ENCODE measurements around the gene MYO1H. TPM values are rescaled to one million over a fixed set of nuclear protein-coding genes. Genes with fewer than 3 reads are reported as not detected.
A peak's percentile ranks its signal among the peaks of the same experiment; 100 is the strongest.
"Not testable (repeated sequence)": the region's sequence is repeated elsewhere in the genome, so short reads cannot be mapped to it uniquely, and the experiment has no call there.

MYO1H gene
- total RNA-seq = not detected
- 0.15 to 0.23 reads per million in 2 donors for total RNA-seq

GRCh38 chr12:109347589-109347988, at the start of gene MYO1H:
TSS of gene MYO1H (plus strand) at chr12:109347900. CDS start at chr12:109347961, 61 bp downstream.
- Mint-ChIP-seq H3K36me3 (ENCODE audit: low read depth) (no peaks in the 10 kb centered on the region), H3K27me3 (peaks cover 22% of the 10 kb centered on the region)
- DNase-seq = no peak

GRCh38 chr12:109299849-109300248, 47.9 kb upstream of the MYO1H start:
- ATAC-seq (no peak), DNase-seq (no peak)
- Mint-ChIP-seq H3K4me1 (no peaks in the 10 kb centered on the region), H3K27me3 (peaks cover 58% of the 10 kb centered on the region), H3K36me3 (ENCODE audit: low read depth) (peaks cover 3% of the 10 kb centered on the region), H3K4me3 (no peak overlapping the region), H3K27ac (no peak overlapping the region)
- no peaks in the 10 kb centered on the region for H3K9me3 ChIP-seq (ENCODE audit: control insufficient read depth, low read length, poor library complexity, severe bottlenecking)

More at GRCh38 chr12:109347589-109347988, at the start of gene MYO1H:
- ATAC-seq = no peak
- H3K9me3 ChIP-seq (ENCODE audit: control insufficient read depth, low read length, poor library complexity, severe bottlenecking) = no peaks in the 10 kb centered on the region
- H3K27ac Mint-ChIP-seq = no peak within 1 kb of the TSS
- no peak within 1 kb of the TSS for H3K4me3 Mint-ChIP-seq
- no peaks in the 10 kb centered on the region for H3K4me1 Mint-ChIP-seq

GRCh38 chr12:109301643-109302168, 46.0 kb upstream of the MYO1H start:
- ATAC-seq (no peak), DNase-seq (no peak)
- Mint-ChIP-seq H3K4me1 (no peaks in the 10 kb centered on the region), H3K27ac (no peak overlapping the region), H3K4me3 (no peak overlapping the region), H3K36me3 (ENCODE audit: low read depth) (peaks cover 2% of the 10 kb centered on the region), H3K27me3 (peaks cover 60% of the 10 kb centered on the region)
- no peaks in the 10 kb centered on the region for H3K9me3 ChIP-seq (ENCODE audit: control insufficient read depth, low read length, poor library complexity, severe bottlenecking)

- no peaks in the 10 kb centered on the region for H3K4me1 Mint-ChIP-seq
- no peak overlapping the region for H3K27ac Mint-ChIP-seq
- no peak overlapping the region for H3K4me3 Mint-ChIP-seq
- no peaks in the 10 kb centered on the region for H3K9me3 ChIP-seq (ENCODE audit: control insufficient read depth, low read length, poor library complexity, severe bottlenecking)
- peaks cover 2% of the 10 kb centered on the region for H3K36me3 Mint-ChIP-seq (ENCODE audit: low read depth)
- H3K27me3 Mint-ChIP-seq = peaks cover 66% of the 10 kb centered on the region
- DNase-seq (no peak), ATAC-seq (no peak)
Observed at GRCh38 chr12:109302358-109302757, 45.3 kb upstream of the MYO1H start.

GRCh38 chr12:109302770-109303169, 44.9 kb upstream of the MYO1H start:
- peaks cover 4% of the 10 kb centered on the region for H3K36me3 Mint-ChIP-seq (ENCODE audit: low read depth)
- H3K9me3 ChIP-seq (ENCODE audit: control insufficient read depth, low read length, poor library complexity, severe bottlenecking) = no peaks in the 10 kb centered on the region
- peaks cover 70% of the 10 kb centered on the region for H3K27me3 Mint-ChIP-seq
- ATAC-seq = no peak
- H3K4me1 Mint-ChIP-seq = no peaks in the 10 kb centered on the region
- no peak for DNase-seq
- no peak overlapping the region for H3K4me3 Mint-ChIP-seq
- H3K27ac Mint-ChIP-seq = no peak overlapping the region

GRCh38 chr12:109304485-109304884, 43.2 kb upstream of the MYO1H start:
- peaks cover 2% of the 10 kb centered on the region for H3K4me1 Mint-ChIP-seq
- ATAC-seq = no peak
- H3K4me3 Mint-ChIP-seq = no peak overlapping the region
- no peak for DNase-seq
- H3K27me3 Mint-ChIP-seq = peaks cover 76% of the 10 kb centered on the region
- H3K9me3 ChIP-seq (ENCODE audit: control insufficient read depth, low read length, poor library complexity, severe bottlenecking) = no peaks in the 10 kb centered on the region
- no peak overlapping the region for H3K27ac Mint-ChIP-seq
- H3K36me3 Mint-ChIP-seq (ENCODE audit: low read depth) = peaks cover 4% of the 10 kb centered on the region

- Mint-ChIP-seq H3K36me3 (ENCODE audit: low read depth) (peaks cover 4% of the 10 kb centered on the region), H3K4me3 (no peak overlapping the region), H3K27ac (no peak overlapping the region), H3K27me3 (peaks cover 75% of the 10 kb centered on the region), H3K4me1 (peaks cover 7% of the 10 kb centered on the region)
- DNase-seq (no peak), ATAC-seq (no peak)
- no peaks in the 10 kb centered on the region for H3K9me3 ChIP-seq (ENCODE audit: control insufficient read depth, low read length, poor library complexity, severe bottlenecking)
Observed at GRCh38 chr12:109305547-109305946, 42.2 kb upstream of the MYO1H start.

GRCh38 chr12:109307051-109307450, 40.6 kb upstream of the MYO1H start:
- Mint-ChIP-seq H3K27me3 (peaks cover 79% of the 10 kb centered on the region), H3K36me3 (ENCODE audit: low read depth) (peaks cover 2% of the 10 kb centered on the region), H3K4me1 (peaks cover 9% of the 10 kb centered on the region), H3K27ac (no peak overlapping the region), H3K4me3 (no peak overlapping the region)
- H3K9me3 ChIP-seq (ENCODE audit: control insufficient read depth, low read length, poor library complexity, severe bottlenecking) = no peaks in the 10 kb centered on the region
- ATAC-seq = no peak
- no peak for DNase-seq

GRCh38 chr12:109308534-109309380, 38.9 kb upstream of the MYO1H start, which contains the start of gene FOXN4:
TSS of gene FOXN4 (minus strand) at chr12:109309284. CDS start at chr12:109308321, 963 bp downstream.
- H3K9me3 ChIP-seq (ENCODE audit: control insufficient read depth, low read length, poor library complexity, severe bottlenecking) = no peaks in the 10 kb centered on the region
- no peak for DNase-seq
- H3K4me1 Mint-ChIP-seq = peaks cover 9% of the 10 kb centered on the region
- no peak for ATAC-seq
- H3K36me3 Mint-ChIP-seq (ENCODE audit: low read depth) = peaks cover 2% of the 10 kb centered on the region
- H3K4me3 Mint-ChIP-seq = peak within 1 kb of the TSS; percentile 94
- no peak within 1 kb of the TSS for H3K27ac Mint-ChIP-seq
- H3K27me3 Mint-ChIP-seq = peaks cover 79% of the 10 kb centered on the region

GRCh38 chr12:109309381-109310246, 38.1 kb upstream of the MYO1H start:
- ATAC-seq = peak; percentile 37
- Mint-ChIP-seq H3K4me3 (peak overlapping the region; percentile 94), H3K27me3 (peaks cover 80% of the 10 kb centered on the region), H3K36me3 (ENCODE audit: low read depth) (peaks cover 2% of the 10 kb centered on the region), H3K27ac (no peak overlapping the region), H3K4me1 (peaks cover 9% of the 10 kb centered on the region)
- DNase-seq = no peak
- no peaks in the 10 kb centered on the region for H3K9me3 ChIP-seq (ENCODE audit: control insufficient read depth, low read length, poor library complexity, severe bottlenecking)

GRCh38 chr12:109310247-109311125, 37.2 kb upstream of the MYO1H start:
- Mint-ChIP-seq H3K27ac (no peak overlapping the region), H3K36me3 (ENCODE audit: low read depth) (peaks cover 2% of the 10 kb centered on the region), H3K4me1 (peaks cover 9% of the 10 kb centered on the region), H3K4me3 (peak overlapping the region; percentile 87), H3K27me3 (peaks cover 81% of the 10 kb centered on the region)
- DNase-seq (no peak), ATAC-seq (peak; percentile 47)
- no peaks in the 10 kb centered on the region for H3K9me3 ChIP-seq (ENCODE audit: control insufficient read depth, low read length, poor library complexity, severe bottlenecking)

GRCh38 chr12:109321294-109321693, 26.4 kb upstream of the MYO1H start:
- ATAC-seq = not testable (repeated sequence)

More at GRCh38 chr12:109321294-109321693, 26.4 kb upstream of the MYO1H start:
- H3K36me3 Mint-ChIP-seq (ENCODE audit: low read depth); H3K4me1 Mint-ChIP-seq; H3K4me3 Mint-ChIP-seq; H3K9me3 ChIP-seq (ENCODE audit: control insufficient read depth, low read length, poor library complexity, severe bottlenecking); H3K27ac Mint-ChIP-seq; DNase-seq: not testable (repeated sequence)
- peaks cover 49% of the 10 kb centered on the region for H3K27me3 Mint-ChIP-seq

Measured in T-helper 17 cell (primary cell).